ENCODE data around the gene FTO.

FTO gene

GRCh38 chr16:53901408-53901807 is 197.5 kb downstream of the FTO start:
- DNase-seq (ENCODE audit: low spot score), result no peak

DNA sequence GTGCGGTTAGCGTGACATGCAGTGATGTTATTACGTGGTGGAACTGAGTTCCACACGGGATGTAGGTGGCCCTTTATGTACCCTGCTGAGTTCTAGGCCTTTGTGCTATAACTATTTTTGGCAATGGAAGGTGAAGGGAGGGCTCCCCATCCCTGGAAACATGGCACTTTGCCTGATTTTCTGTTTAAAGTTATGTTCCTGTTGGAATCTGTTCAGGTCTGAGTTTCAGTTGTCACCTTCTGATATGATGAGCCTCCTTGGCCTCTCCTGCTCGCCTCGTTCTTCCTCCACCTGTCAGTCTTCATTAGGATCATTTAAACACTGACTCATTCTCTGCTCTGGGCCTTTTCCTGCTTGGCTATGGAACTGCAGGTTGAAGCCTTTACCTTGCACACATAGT is 200.6 kb downstream of the FTO start:
- no peak for DNase-seq (ENCODE audit: low spot score)

DNA sequence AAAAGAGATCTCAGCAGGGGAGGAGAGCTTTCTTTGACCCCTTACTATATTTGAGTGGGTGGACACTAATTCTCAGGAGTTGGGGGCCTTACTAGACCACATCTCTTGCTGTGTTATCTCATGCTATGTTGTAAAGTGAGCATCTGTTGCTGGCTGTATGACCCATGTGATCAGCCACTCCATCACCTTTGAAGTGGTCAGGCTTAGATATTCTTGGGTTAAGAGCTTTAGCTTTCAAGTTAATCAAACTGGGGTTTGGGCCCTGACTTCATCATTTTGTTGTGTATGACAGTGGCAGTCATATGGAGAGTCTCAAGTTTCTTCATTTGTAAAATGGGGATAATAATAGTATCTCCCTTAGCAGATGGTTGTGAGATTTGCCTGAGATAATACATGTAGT is 201.1 kb downstream of the FTO start:
- DNase-seq (ENCODE audit: low spot score), result no peak

DNA sequence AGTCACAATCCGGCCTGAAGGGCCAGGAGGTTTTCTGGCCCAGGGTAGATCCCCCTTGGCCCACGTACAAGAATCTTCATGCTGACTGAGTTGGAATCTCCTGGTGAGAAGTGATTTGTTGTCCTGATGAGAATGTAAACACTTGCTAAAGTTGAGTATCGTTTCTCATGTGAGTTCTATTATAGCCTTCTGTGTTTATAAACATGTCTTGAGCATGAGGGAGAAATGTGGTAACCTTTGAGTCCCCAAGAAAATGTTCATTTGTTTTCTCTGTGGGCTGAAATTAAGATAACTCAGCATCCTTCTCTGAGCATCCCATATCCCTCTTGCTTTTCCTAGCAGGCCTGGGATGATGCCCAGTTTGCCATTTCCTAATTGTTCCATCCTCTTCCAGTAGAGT is 204.8 kb downstream of the FTO start:
- DNase-seq (ENCODE audit: low spot score), result no peak

- no peak for DNase-seq (ENCODE audit: low spot score)
Observed at GRCh38 chr16:53910990-53911389, 207.0 kb downstream of the FTO start.

DNA sequence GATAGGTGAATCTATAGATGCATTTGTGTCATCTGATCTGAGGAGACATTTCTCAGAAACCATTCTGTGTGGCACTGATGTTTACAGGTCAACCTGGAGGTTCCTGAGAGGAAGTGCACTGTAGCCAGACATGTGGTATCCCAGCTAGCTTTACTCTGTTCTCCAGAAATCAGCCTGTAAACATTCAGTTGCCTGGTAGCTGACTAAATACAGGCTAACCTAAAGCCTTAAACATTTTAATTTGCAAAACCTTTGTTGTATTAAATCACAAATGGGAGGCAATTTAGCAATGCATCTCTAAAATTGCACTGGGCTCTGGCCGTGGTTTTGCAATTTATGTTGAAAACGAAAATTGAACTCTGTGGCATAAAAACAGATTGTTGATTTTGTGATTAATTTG is 207.6 kb downstream of the FTO start:
- no peak for DNase-seq (ENCODE audit: low spot score)

DNA sequence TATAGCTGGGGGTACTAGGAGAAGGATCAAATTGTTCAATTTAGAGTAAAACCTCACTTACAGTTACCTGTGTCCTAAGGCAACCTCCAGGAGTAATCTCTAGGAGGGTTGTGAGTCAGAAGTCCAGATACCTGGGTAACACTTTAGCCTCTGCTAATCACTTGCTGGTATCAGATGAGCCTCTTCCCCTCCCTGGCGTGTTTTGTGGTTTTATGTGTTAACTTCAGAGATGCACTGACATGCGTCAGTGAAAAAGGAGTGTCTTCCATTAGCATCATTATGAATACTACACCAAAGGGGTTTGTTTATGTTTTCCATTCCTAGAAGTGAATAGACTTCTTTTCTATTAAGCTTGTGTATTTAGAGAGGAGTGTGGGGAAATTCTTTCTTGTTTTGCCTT is 208.2 kb downstream of the FTO start:
- DNase-seq (ENCODE audit: low spot score), result no peak

DNA sequence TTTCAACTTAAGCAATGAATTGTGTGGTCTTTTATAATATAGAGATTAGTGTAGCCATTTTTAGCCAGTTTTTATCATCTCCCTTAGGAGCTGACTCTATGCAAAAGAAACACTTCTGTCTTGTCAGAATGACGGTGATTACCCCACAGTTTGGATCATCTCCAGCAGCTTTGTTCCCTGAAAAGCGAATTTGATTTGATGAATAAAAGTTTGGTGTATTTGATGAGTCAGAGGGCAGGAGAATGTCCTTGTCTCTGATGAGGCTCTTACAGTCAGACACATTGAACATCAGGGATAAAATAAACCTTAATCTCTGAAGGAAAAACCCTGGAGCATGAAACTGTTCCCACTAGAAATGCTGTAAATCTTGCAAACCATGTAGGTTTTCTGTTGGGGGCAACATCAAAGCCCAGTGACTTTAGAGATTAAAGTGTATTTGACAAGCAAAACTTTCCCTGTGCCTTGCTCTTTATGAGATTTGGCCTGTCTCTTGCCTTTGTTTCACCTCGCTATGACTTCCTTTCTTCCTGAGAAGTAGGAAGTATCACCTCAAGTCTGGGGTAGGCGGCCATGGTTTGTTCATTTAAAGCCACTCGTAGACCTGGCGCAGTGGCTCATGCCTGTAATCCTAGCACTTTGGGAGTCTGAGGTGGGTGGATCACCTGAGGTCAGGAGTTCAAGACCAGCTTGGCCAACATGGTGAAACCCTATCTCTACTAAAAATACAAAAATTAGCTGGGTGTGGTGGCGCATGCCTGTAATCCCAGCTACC is 209.3 kb downstream of the FTO start:
- DNase-seq (ENCODE audit: low spot score), result no peak

DNA sequence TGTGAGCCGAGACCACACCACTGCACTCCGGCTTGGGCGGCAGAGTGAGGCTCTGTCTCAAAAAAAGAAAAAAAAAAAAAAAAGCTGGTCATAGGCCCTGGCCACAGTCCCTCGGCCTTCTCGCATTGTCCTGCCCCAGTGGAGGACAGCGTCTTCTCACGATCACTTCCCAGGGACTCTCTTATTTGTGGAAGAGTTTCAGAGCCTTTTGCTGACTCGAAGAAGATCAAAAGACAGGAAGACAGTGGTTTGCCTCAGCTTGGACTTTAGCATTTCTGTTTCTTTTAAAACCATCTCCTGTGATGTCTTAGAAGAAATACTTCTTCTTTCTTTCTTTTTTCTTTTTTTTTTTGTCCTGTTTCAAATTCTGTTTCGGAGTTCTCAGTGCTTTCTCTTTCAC is 210.0 kb downstream of the FTO start:
- DNase-seq (ENCODE audit: low spot score), result no peak

DNA sequence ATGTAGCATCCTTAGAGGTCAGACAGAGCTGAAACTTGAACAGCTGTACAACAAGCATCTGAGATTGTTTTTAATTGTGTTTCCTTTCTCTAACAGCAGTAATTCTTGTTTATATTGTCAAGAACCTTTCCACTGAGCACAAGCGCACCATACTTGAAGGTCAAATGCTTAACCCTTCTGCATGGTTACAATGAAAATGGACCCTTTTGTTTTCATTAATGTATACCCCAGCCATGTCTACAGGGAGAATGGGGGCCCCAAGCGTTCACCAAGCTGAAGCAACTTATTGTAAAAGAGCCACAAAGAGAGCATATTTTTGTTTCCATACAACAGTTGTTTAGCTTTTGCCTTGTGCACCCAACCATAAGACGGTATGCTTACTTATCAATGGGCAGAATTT is 210.8 kb downstream of the FTO start:
- DNase-seq (ENCODE audit: low spot score), result no peak

GRCh38 chr16:53915452-53916160 is 211.7 kb downstream of the FTO start:
- no peak for DNase-seq (ENCODE audit: low spot score)

DNA sequence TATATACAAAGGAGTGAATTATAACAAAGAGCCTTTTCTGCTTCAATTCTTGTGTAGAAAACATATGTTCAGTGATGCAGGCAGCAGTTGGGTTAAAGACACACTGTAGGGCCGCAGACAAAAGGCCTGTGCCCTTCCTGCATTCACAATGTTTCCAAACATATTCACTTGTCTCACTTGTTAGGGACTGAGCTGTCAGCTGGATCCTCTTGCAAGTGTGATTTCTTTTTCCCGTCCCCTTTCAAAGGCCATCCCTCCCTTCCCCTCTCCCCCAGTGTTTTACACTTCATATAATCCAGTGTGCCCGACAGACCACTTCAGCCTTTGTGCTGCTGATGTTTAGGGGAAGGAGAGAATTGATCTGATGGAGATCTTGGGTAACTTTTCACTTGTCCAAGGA is 217.0 kb downstream of the FTO start:
- DNase-seq (ENCODE audit: low spot score), result no peak

- no peak for DNase-seq (ENCODE audit: low spot score)
Observed at GRCh38 chr16:53922067-53922806, 218.3 kb downstream of the FTO start.

GRCh38 chr16:53922807-53923571 is 219.0 kb downstream of the FTO start:
- DNase-seq (ENCODE audit: low spot score), result no peak

DNA sequence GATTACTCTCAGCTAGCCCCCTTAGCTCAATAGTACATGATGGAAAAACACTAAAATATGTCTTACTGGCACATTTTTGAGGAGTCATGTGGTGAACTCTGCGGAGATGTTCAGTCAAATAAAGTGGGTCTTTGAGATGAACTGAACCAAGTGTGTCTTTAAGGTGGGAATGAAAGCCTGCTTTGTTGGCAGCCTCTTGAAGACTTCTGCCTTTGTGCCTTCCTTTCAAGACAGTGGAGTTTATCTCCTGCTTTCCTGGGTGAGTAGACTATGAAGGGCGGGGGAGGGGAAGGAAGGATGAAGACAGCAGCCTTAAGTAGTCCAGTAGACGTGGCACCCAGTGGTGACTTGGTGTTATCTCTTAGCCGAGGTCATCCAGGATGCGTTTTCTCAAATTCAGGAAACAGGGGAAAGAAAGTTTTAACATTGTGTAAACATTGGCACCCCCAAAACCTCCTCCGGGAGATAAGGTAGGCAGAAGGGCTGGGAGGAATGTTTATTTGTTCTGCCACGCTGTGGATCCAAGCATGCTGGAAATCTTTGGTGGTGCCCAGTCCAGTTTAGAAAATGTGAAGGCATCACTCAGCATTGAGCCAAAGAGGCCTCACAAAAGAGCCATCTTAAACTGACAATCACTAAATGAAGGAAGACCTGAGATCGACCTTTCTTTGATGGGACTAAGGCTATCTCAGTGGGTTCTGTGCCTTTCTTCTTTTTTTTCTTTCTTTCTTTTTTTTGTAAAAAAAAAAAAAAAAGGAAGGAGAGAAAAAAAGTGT is 220.6 kb downstream of the FTO start:
- no peak for DNase-seq (ENCODE audit: low spot score)

DNA sequence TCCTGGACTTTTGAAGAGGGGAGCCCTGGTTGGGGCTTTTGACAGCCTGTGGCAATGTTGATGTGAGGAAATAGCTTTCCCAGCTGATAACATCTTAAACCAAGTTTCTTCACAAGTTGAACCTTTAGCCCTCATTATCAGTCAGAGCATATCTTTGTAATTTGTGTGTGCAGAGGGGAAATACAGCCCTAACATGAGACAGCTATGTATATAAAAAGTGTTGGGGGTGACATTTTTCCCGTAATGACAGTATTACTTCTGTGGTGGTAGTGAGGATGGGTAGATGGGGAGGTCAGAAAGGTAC is 221.1 kb downstream of the FTO start:
- DNase-seq (ENCODE audit: low spot score), result no peak

DNA sequence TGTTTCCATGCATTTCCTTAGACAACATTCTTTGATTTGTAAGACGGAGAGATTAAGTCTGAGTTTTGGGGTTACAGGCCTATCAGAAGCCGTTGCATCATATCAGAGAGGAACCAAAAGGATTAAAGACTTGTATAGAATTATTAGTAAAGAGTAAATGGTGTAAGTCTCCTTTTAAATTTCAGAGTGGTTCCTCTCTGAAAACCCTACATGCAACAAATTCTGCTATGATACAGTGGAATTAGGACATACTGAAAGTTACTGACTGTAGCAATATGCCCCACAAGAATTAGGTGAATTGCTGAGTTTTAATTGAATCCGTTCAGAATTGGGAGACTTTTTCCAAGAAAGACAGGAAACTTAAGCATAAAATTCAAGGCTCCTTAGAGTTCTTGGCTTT is 221.6 kb downstream of the FTO start:
- DNase-seq (ENCODE audit: low spot score), result no peak

GRCh38 chr16:53926209-53926608 is 222.3 kb downstream of the FTO start:
- no peak for DNase-seq (ENCODE audit: low spot score)

GRCh38 chr16:53932975-53933374 is 229.0 kb downstream of the FTO start:
- DNase-seq (ENCODE audit: low spot score), result no peak

DNA sequence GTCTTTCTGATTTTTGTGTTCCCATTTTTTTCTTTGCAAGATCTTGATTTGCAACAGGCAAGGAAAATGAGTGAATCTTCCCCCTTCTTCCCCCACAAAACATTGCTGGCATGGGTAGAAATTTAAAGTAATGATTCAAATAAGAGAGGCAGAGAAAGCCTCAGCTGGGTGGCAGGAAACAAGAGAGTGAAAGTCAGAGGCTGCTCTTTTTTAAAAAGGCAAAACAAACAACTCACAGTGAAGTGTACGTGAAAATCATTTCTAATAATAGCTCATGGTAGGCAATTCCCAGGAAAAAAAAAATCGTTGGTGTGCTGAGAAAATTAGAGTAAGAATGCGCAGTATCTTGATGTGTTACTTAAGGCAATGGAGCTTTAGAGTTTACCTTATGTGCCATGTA is 229.5 kb downstream of the FTO start:
- no peak for DNase-seq (ENCODE audit: low spot score)

GRCh38 chr16:53936052-53936451 is 232.1 kb downstream of the FTO start:
- no peak for DNase-seq (ENCODE audit: low spot score)

DNA sequence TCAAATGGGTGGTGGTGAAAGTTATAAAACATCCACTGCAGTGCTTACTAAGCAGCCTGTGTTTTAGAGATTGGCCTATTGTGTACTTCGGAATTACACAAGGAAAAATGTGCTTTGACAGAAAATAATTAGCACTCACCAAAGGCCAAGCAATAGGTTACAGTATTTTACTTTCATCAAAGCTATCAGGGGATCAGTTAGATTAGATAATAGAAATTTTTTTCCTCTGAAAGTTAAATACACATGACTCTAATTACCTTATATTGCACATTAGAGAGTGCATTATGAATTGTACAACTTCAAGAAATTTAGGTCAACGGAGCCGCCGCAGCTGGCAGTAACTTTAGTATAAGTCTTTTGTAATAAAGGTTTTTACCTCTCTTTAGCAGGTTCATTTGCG is 232.6 kb downstream of the FTO start:
- no peak for DNase-seq (ENCODE audit: low spot score)

All from globus pallidus (tissue), 1 donor.